H9 (cell line): ENCODE measurements around the gene CEP89. TPM values are rescaled to one million over a fixed set of nuclear protein-coding genes. Genes with fewer than 3 reads are reported as not detected.

Source experiments
- DNase-seq: peaks from one replicate; pipeline ENCODE4 v3.0.0-alpha.2; 2017
- H2AFZ ChIP-seq: one replicate; pipeline ENCODE4 v1.6.1; 2013; ENCODE audit warnings: mild to moderate bottlenecking, low read length, control low read depth, moderate library complexity
- H2AK5ac ChIP-seq: 2 replicates; pipeline ENCODE4 v1.6.1; 2013; ENCODE audit warnings: low read length, control low read depth, mixed read lengths; ENCODE audit not compliant: insufficient read length
- H2BK120ac ChIP-seq: one replicate; pipeline ENCODE4 v1.6.1; 2013; ENCODE audit warnings: low read depth, mild to moderate bottlenecking, low read length, control low read depth, inconsistent platforms; ENCODE audit not compliant: poor library complexity, severe bottlenecking
- H2BK12ac ChIP-seq: 2 replicates; pipeline ENCODE4 v1.6.1; 2013; ENCODE audit warnings: low read length, control low read depth, mixed read lengths, low read depth; ENCODE audit not compliant: insufficient read length
- H2BK15ac ChIP-seq: 2 replicates; pipeline ENCODE4 v1.6.1; 2013; ENCODE audit warnings: low read depth, low read length, control low read depth
- H2BK20ac ChIP-seq: one replicate; pipeline ENCODE4 v1.6.1; 2013; ENCODE audit warnings: low read depth, mild to moderate bottlenecking, low read length, control low read depth, inconsistent platforms; ENCODE audit not compliant: poor library complexity, severe bottlenecking
- H2BK5ac ChIP-seq: 2 replicates; pipeline ENCODE4 v1.6.1; 2013; ENCODE audit warnings: low read length, control low read depth, mixed read lengths; ENCODE audit not compliant: insufficient read length
- H3K14ac ChIP-seq: 2 replicates; pipeline ENCODE4 v1.6.1; 2013; ENCODE audit warnings: low read length, control low read depth; ENCODE audit not compliant: insufficient read depth
- H3K18ac ChIP-seq: 2 replicates; pipeline ENCODE4 v1.6.1; 2013; ENCODE audit warnings: low read depth, mild to moderate bottlenecking, mixed read lengths, low read length, control low read depth; ENCODE audit not compliant: insufficient read length
- H3K23ac ChIP-seq: 2 replicates; pipeline ENCODE4 v1.6.1; 2013; ENCODE audit warnings: low read length, control low read depth, mixed read lengths, low read depth; ENCODE audit not compliant: insufficient read length
- H3K23me2 ChIP-seq: 2 replicates; pipeline ENCODE4 v1.6.1; 2013; ENCODE audit warnings: low read depth, mild to moderate bottlenecking, mixed read lengths, low read length, control low read depth; ENCODE audit not compliant: insufficient read length, poor library complexity, severe bottlenecking
- H3K27ac ChIP-seq: 2 replicates; pipeline ENCODE4 v1.5.1; 2013; ENCODE audit warnings: low read length, control low read depth, mixed read lengths, low read depth; ENCODE audit not compliant: insufficient read length
- H3K27me3 ChIP-seq: 2 replicates; pipeline ENCODE4 v1.6.1; 2013; ENCODE audit warnings: low read length, control low read depth, inconsistent platforms; ENCODE audit not compliant: insufficient read depth
- H3K4ac ChIP-seq: 2 replicates; pipeline ENCODE4 v1.6.1; 2013; ENCODE audit warnings: low read depth, mild to moderate bottlenecking, control low read depth, inconsistent platforms, low read length, moderate library complexity
- H3K4me1 ChIP-seq: 2 replicates; pipeline ENCODE4 v1.6.1; 2013; ENCODE audit warnings: low read length, control low read depth, inconsistent platforms; ENCODE audit not compliant: insufficient read depth
- H3K4me2 ChIP-seq: 2 replicates; pipeline ENCODE4 v1.6.1; 2013; ENCODE audit warnings: low read length, control low read depth, mixed read lengths; ENCODE audit not compliant: insufficient read length, insufficient read depth
- H3K56ac ChIP-seq: 2 replicates; pipeline ENCODE4 v1.6.1; 2013; ENCODE audit warnings: low read depth, mild to moderate bottlenecking, mixed read lengths, low read length, control low read depth; ENCODE audit not compliant: insufficient read length
- H3K79me1 ChIP-seq: 2 replicates; pipeline ENCODE4 v1.6.1; 2013; ENCODE audit warnings: low read depth, mild to moderate bottlenecking, moderate library complexity, low read length, control low read depth, inconsistent platforms; ENCODE audit not compliant: insufficient read depth, poor library complexity, severe bottlenecking
- H3K79me2 ChIP-seq: 2 replicates; pipeline ENCODE4 v1.6.1; 2013; ENCODE audit warnings: low read length, control low read depth, inconsistent platforms; ENCODE audit not compliant: insufficient read depth
- H3K9ac ChIP-seq: 2 replicates; pipeline ENCODE4 v1.6.1; 2013; ENCODE audit warnings: low read length, control low read depth, mixed read lengths; ENCODE audit not compliant: insufficient read length; ENCODE audit errors: extremely low read depth
- H3K9me3 ChIP-seq: one replicate; pipeline ENCODE4 v1.6.1; 2013; ENCODE audit warnings: low read depth, low read length, inconsistent platforms; ENCODE audit not compliant: control insufficient read depth
- H3T11ph ChIP-seq: one replicate; pipeline ENCODE4 v1.6.1; 2013; ENCODE audit warnings: mild to moderate bottlenecking, low read length, control low read depth, inconsistent platforms
- H4K20me1 ChIP-seq: one replicate; pipeline ENCODE4 v1.6.1; 2013; ENCODE audit not compliant: control insufficient read depth, insufficient read length, insufficient read depth
- H4K5ac ChIP-seq: 2 replicates; pipeline ENCODE4 v1.6.1; 2013; ENCODE audit warnings: low read depth, mild to moderate bottlenecking, mixed read lengths, low read length, control low read depth; ENCODE audit not compliant: insufficient read length
- H4K8ac ChIP-seq: replicated peaks from 2 replicates; pipeline ENCODE4 v1.6.1; 2013; ENCODE audit warnings: low read length, control low read depth, mixed read lengths, low read depth; ENCODE audit not compliant: insufficient read length
- H4K91ac ChIP-seq: 2 replicates; pipeline ENCODE4 v1.6.1; 2013; ENCODE audit warnings: low read depth, mild to moderate bottlenecking, moderate library complexity, mixed read lengths, low read length, control low read depth; ENCODE audit not compliant: insufficient read length
- H3K27ac Mint-ChIP-seq, 3 experiments: 2 replicates in 2 of 3; 3 replicates in 1 of 3; pipeline ENCODE4 v1.8.0; 2020 to 2021; ENCODE audit warnings: mixed read lengths in 3 of 3, mild to moderate bottlenecking in 1 of 3, moderate library complexity in 1 of 3
- H3K27me3 Mint-ChIP-seq: 2 replicates; pipeline ENCODE4 v1.8.0; 2021; ENCODE audit warnings: low read depth, mild to moderate bottlenecking, moderate library complexity, mixed read lengths
- H3K36me3 Mint-ChIP-seq, 3 experiments: 2 replicates in 2 of 3; 3 replicates in 1 of 3; pipeline ENCODE4 v1.8.0; 2020 to 2021; ENCODE audit warnings: low read depth in 3 of 3, mixed read lengths in 3 of 3; ENCODE audit not compliant: insufficient read depth in 1 of 3
- H3K4me1 Mint-ChIP-seq, 2 experiments: 2 replicates each; pipeline ENCODE4 v1.8.0; 2020; ENCODE audit warnings: mixed read lengths in 2 of 2
- H3K4me3 Mint-ChIP-seq, 2 experiments: 2 replicates in 1 of 2; 3 replicates in 1 of 2; pipeline ENCODE4 v1.8.0; 2020 to 2021; ENCODE audit warnings: mild to moderate bottlenecking in 2 of 2, mixed read lengths in 2 of 2, moderate library complexity in 1 of 2
- H3K9me3 Mint-ChIP-seq, 2 experiments: 2 replicates in 1 of 2; 3 replicates in 1 of 2; pipeline ENCODE4 v1.8.0; 2020; ENCODE audit warnings: mild to moderate bottlenecking in 2 of 2, mixed read lengths in 2 of 2, moderate library complexity in 1 of 2
- WGBS: extraction: QIAGEN DNeasy Blood & Tissue Kit; methylation state at CpG from one replicate; pipeline ENCODE4 v1.1.7; 2013; ENCODE audit warnings: missing lambda C conversion rate, low lambda C conversion rate, mixed read lengths; ENCODE audit not compliant: insufficient read length; ENCODE audit errors: extremely low coverage; 5-methylcytosine and 5-hydroxymethylcytosine counted together
- total RNA-seq: library from RNA; stranded (reverse); gene quantifications from 2 replicates; pipeline ENCODE4 v1.2.1, GENCODE V29; 2021
- TF ChIP-seq, protein P1 (sequence below): fragments of 200-600 bp; sonication (generic); conservative IDR thresholded peaks from 3 replicates; pipeline ENCODE4 v1.8.0; 2021; ENCODE audit warnings: antibody characterized with exemption, mild to moderate bottlenecking

Gene CEP89
- total RNA-seq, 1 experiment from 2014 or later: 22.1 TPM

DNA sequence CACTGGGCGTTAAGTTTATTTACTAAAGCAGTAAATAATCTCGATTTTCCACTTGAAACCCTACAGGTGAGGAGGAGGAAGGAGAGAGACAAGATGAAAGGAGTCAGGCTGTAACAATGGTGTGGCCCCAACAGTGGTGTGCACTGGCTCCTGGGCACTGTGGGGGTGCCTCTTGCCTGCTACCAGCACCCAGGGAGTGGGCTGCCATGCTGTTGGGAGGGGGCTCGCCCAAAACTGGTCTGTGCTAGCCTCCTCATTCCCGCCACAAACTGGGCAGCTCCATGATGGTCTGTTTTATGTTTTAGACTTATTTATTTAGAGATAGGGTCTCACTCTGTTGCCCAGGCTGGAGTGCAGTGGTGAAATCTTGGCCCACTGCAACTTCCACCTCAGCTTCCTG lies 52.4 kb downstream of the CEP89 start:
- H3K4me2 ChIP-seq: no peak overlapping the region
- no peaks in the 10 kb centered on the region for H3K79me1 ChIP-seq
- H2BK12ac ChIP-seq: no peak overlapping the region
- H2BK120ac ChIP-seq: no peak overlapping the region
- H4K20me1 ChIP-seq: no peaks in the 10 kb centered on the region
- TF ChIP-seq, protein P1, sequence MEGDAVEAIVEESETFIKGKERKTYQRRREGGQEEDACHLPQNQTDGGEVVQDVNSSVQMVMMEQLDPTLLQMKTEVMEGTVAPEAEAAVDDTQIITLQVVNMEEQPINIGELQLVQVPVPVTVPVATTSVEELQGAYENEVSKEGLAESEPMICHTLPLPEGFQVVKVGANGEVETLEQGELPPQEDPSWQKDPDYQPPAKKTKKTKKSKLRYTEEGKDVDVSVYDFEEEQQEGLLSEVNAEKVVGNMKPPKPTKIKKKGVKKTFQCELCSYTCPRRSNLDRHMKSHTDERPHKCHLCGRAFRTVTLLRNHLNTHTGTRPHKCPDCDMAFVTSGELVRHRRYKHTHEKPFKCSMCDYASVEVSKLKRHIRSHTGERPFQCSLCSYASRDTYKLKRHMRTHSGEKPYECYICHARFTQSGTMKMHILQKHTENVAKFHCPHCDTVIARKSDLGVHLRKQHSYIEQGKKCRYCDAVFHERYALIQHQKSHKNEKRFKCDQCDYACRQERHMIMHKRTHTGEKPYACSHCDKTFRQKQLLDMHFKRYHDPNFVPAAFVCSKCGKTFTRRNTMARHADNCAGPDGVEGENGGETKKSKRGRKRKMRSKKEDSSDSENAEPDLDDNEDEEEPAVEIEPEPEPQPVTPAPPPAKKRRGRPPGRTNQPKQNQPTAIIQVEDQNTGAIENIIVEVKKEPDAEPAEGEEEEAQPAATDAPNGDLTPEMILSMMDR: no peak
- H3K18ac ChIP-seq: no peak overlapping the region
- Mint-ChIP-seq H3K27ac (peak overlapping the region; percentile 2 to 73 (median 29); a peak in 3 of 7 replicates), H3K4me3 (no peak overlapping the region), H3K36me3 (peaks cover 1 to 25% (median 13%) of the 10 kb centered on the region in 3 experiments; a peak in 5 of 7 replicates), H3K9me3 (no peaks in the 10 kb centered on the region), H3K27me3 (no peaks in the 10 kb centered on the region), H3K4me1 (peaks cover 17 to 20% of the 10 kb centered on the region in 2 experiments)
- peaks cover 6% of the 10 kb centered on the region; the same call in 1 of the 2 replicates for H3K4me1 ChIP-seq
- no peaks in the 10 kb centered on the region for H3K9me3 ChIP-seq
- H3K9ac ChIP-seq: no peak overlapping the region
- H2AFZ ChIP-seq: no peak overlapping the region
- H3K27ac ChIP-seq: no peak overlapping the region
- no peak overlapping the region for H3K4ac ChIP-seq
- H3K56ac ChIP-seq: no peak overlapping the region
- H3K79me2 ChIP-seq: no peaks in the 10 kb centered on the region
- no peak overlapping the region for H2AK5ac ChIP-seq
- no peak overlapping the region for H2BK5ac ChIP-seq
- H2BK15ac ChIP-seq: no peak overlapping the region
- no CpG with 5 or more reads among the region's 4 CpGs for WGBS
- H2BK20ac ChIP-seq: no peak overlapping the region
- H3K23ac ChIP-seq: no peak overlapping the region
- H4K91ac ChIP-seq: no peak overlapping the region
- no peaks in the 10 kb centered on the region for H3K23me2 ChIP-seq
- no peak overlapping the region for H4K8ac ChIP-seq
- no peaks in the 10 kb centered on the region for H3K27me3 ChIP-seq
- H3K14ac ChIP-seq: no peak overlapping the region
- no peak for DNase-seq
- no peak overlapping the region for H4K5ac ChIP-seq
- no peak overlapping the region for H3T11ph ChIP-seq
